Subcutaneous abdominal adipose tissue (tissue), 5 donors: ENCODE data around the gene TJAP1.

ENCODE experiments used
- H3K27ac ChIP-seq: one replicate; pipeline ENCODE4 v1.7.0; 2013; ENCODE audit warnings: low read depth, mild to moderate bottlenecking, inconsistent platforms, low read length, moderate library complexity
- H3K27me3 ChIP-seq, 5 donors: one replicate each; pipeline ENCODE4 v1.7.0; 2013; ENCODE audit warnings: low read length in 5 of 5, inconsistent platforms in 1 of 5; ENCODE audit not compliant: control insufficient read depth in 5 of 5, insufficient read depth in 4 of 5
- H3K36me3 ChIP-seq, 5 donors: one replicate each; pipeline ENCODE4 v1.7.0; 2013; ENCODE audit warnings: low read length in 5 of 5; ENCODE audit not compliant: control insufficient read depth in 5 of 5, insufficient read depth in 5 of 5
- H3K4me1 ChIP-seq, 5 donors: one replicate each; pipeline ENCODE4 v1.7.0; 2013; ENCODE audit warnings: low read length in 5 of 5, mild to moderate bottlenecking in 3 of 5, moderate library complexity in 1 of 5; ENCODE audit not compliant: control insufficient read depth in 5 of 5, insufficient read depth in 5 of 5
- H3K4me3 ChIP-seq, 5 donors: one replicate each; pipeline ENCODE4 v1.7.0; 2013; ENCODE audit warnings: low read length in 5 of 5, low read depth in 1 of 5
- H3K9ac ChIP-seq, 5 donors: one replicate each; pipeline ENCODE4 v1.7.0; 2013; ENCODE audit warnings: low read length in 5 of 5, mild to moderate bottlenecking in 4 of 5, moderate library complexity in 3 of 5
- H3K9me3 ChIP-seq, 5 donors: one replicate each; pipeline ENCODE4 v1.7.0; 2013; ENCODE audit warnings: low read length in 5 of 5; ENCODE audit not compliant: control insufficient read depth in 5 of 5
- donor health status: healthy.
- donor health status: healthy.
- donor health status: healthy.
- donor health status: healthy.
- donor health status: healthy.

Gene TJAP1

GRCh38 chr6:43541774-43542471 is 64.6 kb downstream of the TJAP1 start:
- H3K9me3 ChIP-seq, result no peaks in the 10 kb centered on the region
- no peak overlapping the region for H3K9ac ChIP-seq
- H3K27ac ChIP-seq, result no peak overlapping the region
- H3K4me3 ChIP-seq, result no peak overlapping the region
- no peaks in the 10 kb centered on the region for H3K27me3 ChIP-seq
- no peaks in the 10 kb centered on the region for H3K4me1 ChIP-seq
- H3K36me3 ChIP-seq, result peaks cover 23 to 66% (median 41%) of the 10 kb centered on the region in 5 donors

DNA sequence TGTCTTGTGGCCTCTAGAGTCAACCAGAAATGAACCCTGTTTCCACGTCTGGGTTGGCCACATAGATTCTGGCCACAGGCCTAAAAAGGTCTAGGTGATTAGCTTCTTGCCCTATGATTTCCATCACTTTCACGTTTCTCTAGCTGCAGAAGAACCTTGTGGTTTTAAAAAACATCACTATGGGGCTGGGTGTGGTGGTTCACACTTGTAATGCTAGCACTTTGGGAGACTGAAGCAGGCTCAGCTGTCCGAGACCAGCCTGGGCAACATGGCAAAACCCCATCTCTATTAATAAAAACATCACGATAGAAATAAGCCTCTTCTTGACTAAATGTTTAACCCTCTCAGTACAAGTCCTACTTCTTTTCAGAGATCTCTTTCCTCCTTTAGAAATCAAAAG is 67.1 kb downstream of the TJAP1 start:
- H3K27ac ChIP-seq, result no peak overlapping the region
- H3K4me3 ChIP-seq, result no peak overlapping the region
- H3K36me3 ChIP-seq, result peaks cover 32 to 80% (median 54%) of the 10 kb centered on the region in 5 donors

DNA sequence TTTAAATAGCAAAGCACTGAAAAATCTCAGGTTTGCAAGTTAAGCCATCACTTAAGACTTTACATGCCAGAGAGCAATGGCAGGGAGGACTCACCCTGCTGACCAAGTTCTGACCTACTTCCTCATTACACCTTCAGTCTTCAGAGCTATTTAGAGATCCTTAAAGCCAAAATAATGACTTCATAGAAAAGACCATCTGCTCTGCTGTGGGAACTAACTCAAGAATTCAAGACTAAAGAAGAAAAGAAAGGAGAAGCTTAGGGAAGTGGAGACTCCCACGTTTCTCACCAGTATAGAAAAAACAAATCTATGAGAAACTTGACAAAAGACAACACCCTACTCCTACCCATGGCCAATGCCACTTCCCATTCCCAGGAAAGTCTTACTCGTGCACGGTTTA is 69.9 kb downstream of the TJAP1 start:
- no peaks in the 10 kb centered on the region for H3K9me3 ChIP-seq

More for the DNA sequence above, 67.1 kb downstream of the TJAP1 start:
- H3K9me3 ChIP-seq, result no peaks in the 10 kb centered on the region
- no peaks in the 10 kb centered on the region for H3K4me1 ChIP-seq
- no peaks in the 10 kb centered on the region for H3K27me3 ChIP-seq
- no peak overlapping the region for H3K9ac ChIP-seq

More for the DNA sequence above, 69.9 kb downstream of the TJAP1 start:
- Histone ChIP-seq H3K4me3 (no peak overlapping the region), H3K36me3 (peaks cover 41 to 93% (median 72%) of the 10 kb centered on the region in 5 donors), H3K27ac (no peak overlapping the region), H3K27me3 (no peaks in the 10 kb centered on the region), H3K9ac (no peak overlapping the region), H3K4me1 (no peaks in the 10 kb centered on the region)
